PC-9 (cell line): ENCODE results near the gene PBX3. TPM values are rescaled to one million over a fixed set of nuclear protein-coding genes. Genes with fewer than 3 reads are reported as not detected.

Experiments used
- BruUV-seq: library from RNA; stranded (reverse); fragments of 400-500 nt; replicated peaks from 2 replicates; lab custom pipeline; 2021; lab: Mats Ljungman, UMichigan
- CTCF ChIA-PET: fragments of 300-600 bp; sonication (Branson Sonifier 250); formaldehyde crosslinking; loops from one replicate; lab custom pipeline; 2022; ENCODE audit warnings: antibody characterized with exemption; lab: Charles Lee
- POLR2A ChIA-PET: fragments of 300-600 bp; sonication (Branson Sonifier 250); formaldehyde crosslinking; loops from one replicate; lab custom pipeline; 2022; ENCODE audit warnings: antibody characterized with exemption; ENCODE audit not compliant: unreplicated experiment; lab: Charles Lee
- DNase-seq, 2 experiments: peaks; one replicate each; pipeline versions ENCODE4 v3.0.0 to v3.0.0-alpha.2; 2015 to 2022; ENCODE audit warnings: mixed read lengths in 1 of 2
- H2AFZ ChIP-seq: fragments of 200-600 bp; sonication (generic); 2 replicates; pipeline ENCODE4 v1.8.1; 2017; ENCODE audit warnings: antibody characterized with exemption
- H3F3A ChIP-seq: fragments of 200-600 bp; sonication (generic); 2 replicates; pipeline ENCODE4 v1.8.1; 2017; ENCODE audit warnings: antibody characterized with exemption, mild to moderate bottlenecking, low read depth; ENCODE audit not compliant: insufficient read depth
- H3K27ac ChIP-seq: fragments of 200-600 bp; sonication (generic); 2 replicates; pipeline ENCODE4 v1.6.1; 2016; ENCODE audit warnings: mixed run types
- H3K27me3 ChIP-seq: fragments of 200-600 bp; sonication (generic); 2 replicates; pipeline ENCODE4 v1.6.1; 2016; ENCODE audit warnings: low read depth, mixed run types; ENCODE audit not compliant: insufficient read depth
- H3K36me3 ChIP-seq: fragments of 200-600 bp; sonication (generic); 2 replicates; pipeline ENCODE4 v1.6.1; 2016; ENCODE audit warnings: low read depth, mixed run types
- H3K4me1 ChIP-seq: fragments of 200-600 bp; sonication (generic); replicated peaks from 2 replicates; pipeline ENCODE4 v1.6.1; 2016; ENCODE audit warnings: mixed run types; ENCODE audit not compliant: insufficient read depth
- H3K4me2 ChIP-seq: fragments of 200-600 bp; sonication (generic); 2 replicates; pipeline ENCODE4 v1.6.1; 2017; ENCODE audit warnings: mixed run types
- H3K4me3 ChIP-seq: fragments of 200-600 bp; sonication (generic); 2 replicates; pipeline ENCODE4 v1.6.1; 2016; ENCODE audit warnings: mixed run types
- H3K79me2 ChIP-seq: fragments of 200-600 bp; sonication (generic); 2 replicates; pipeline ENCODE4 v1.6.1; 2017; ENCODE audit warnings: low read depth, mixed run types
- H3K9me2 ChIP-seq: fragments of 200-600 bp; sonication (generic); 2 replicates; pipeline ENCODE4 v1.8.1; 2017; ENCODE audit warnings: mild to moderate bottlenecking; ENCODE audit not compliant: insufficient read depth
- H3K9me3 ChIP-seq: fragments of 200-600 bp; sonication (generic); 2 replicates; pipeline ENCODE4 v1.8.1; 2016; ENCODE audit warnings: low read depth; ENCODE audit not compliant: insufficient read depth
- H4K20me1 ChIP-seq: fragments of 200-600 bp; sonication (generic); 2 replicates; pipeline ENCODE4 v1.8.1; 2017; ENCODE audit not compliant: insufficient read depth
- CTCF ChIP-seq: fragments of 200-600 bp; sonication (generic); conservative IDR thresholded peaks from 2 replicates; pipeline ENCODE4 v1.6.1; 2017; ENCODE audit warnings: mixed run types, antibody characterized with exemption, mild to moderate bottlenecking, moderate library complexity
- EZH2 ChIP-seq: fragments of 200-600 bp; sonication (generic); IDR thresholded peaks from 2 replicates; pipeline ENCODE4 v1.8.0; 2017; ENCODE audit warnings: antibody characterized with exemption, low read depth
- intact Hi-C: fragments of 100-400 bp; cut with micrococcal nuclease; formaldehyde crosslinking; loops from one replicate; pipeline ENCODE4 v1.10.0; 2022; ENCODE audit not compliant: unreplicated experiment
- total RNA-seq: library from RNA; stranded (reverse); gene quantifications from 2 replicates; pipeline ENCODE4 v1.2.3, GENCODE V29; 2021

The PBX3 gene
- total RNA-seq, 1 experiment from 2014 or later, result 18.3 TPM

- Histone ChIP-seq H3K4me2 (no peak overlapping the region), H3K27me3 (no peaks in the 10 kb centered on the region)
- intact Hi-C loops, result no loop called here
Measured at GRCh38 chr9:125932012-125932411, 184.8 kb downstream of the PBX3 start.

GRCh38 chr9:125932746-125933455, 185.7 kb downstream of the PBX3 start:
- Histone ChIP-seq H3K9me3 (no peaks in the 10 kb centered on the region), H3F3A (no peaks in the 10 kb centered on the region), H3K4me1 (no peaks in the 10 kb centered on the region), H3K27me3 (no peaks in the 10 kb centered on the region), H2AFZ (no peak overlapping the region), H3K79me2 (no peaks in the 10 kb centered on the region), H3K36me3 (no peaks in the 10 kb centered on the region), H3K9me2 (no peaks in the 10 kb centered on the region), H3K27ac (no peak overlapping the region), H3K4me2 (no peak overlapping the region), H4K20me1 (no peaks in the 10 kb centered on the region), H3K4me3 (no peak overlapping the region)
- no peak for TF ChIP-seq CTCF
- TF ChIP-seq EZH2, result no peak
- BruUV-seq, result no TSS peak
- DNase-seq, result no peak
- ChIA-PET CTCF (no interaction called here), POLR2A (no interaction called here)
- intact Hi-C loops, result no loop called here

More at GRCh38 chr9:125932012-125932411, 184.8 kb downstream of the PBX3 start:
- ChIA-PET POLR2A (interaction anchor here (0.7 kb wide), 1 partner anchor 286 kb away, joined by 3 read pairs; no protein-coding TSS in a partner anchor), CTCF (no interaction called here)
- H2AFZ ChIP-seq, result no peak overlapping the region
- no TSS peak for BruUV-seq
- no peaks in the 10 kb centered on the region for H3K9me2 ChIP-seq
- no peaks in the 10 kb centered on the region for H3F3A ChIP-seq
- no peaks in the 10 kb centered on the region for H3K9me3 ChIP-seq
- H3K36me3 ChIP-seq, result no peaks in the 10 kb centered on the region
- TF ChIP-seq EZH2 (no peak), CTCF (no peak)
- peak in 1 of 2 experiments; percentile 64 for DNase-seq
- H3K79me2 ChIP-seq, result no peaks in the 10 kb centered on the region
- no peak overlapping the region for H3K4me3 ChIP-seq
- H4K20me1 ChIP-seq, result no peaks in the 10 kb centered on the region
- H3K27ac ChIP-seq, result no peak overlapping the region
- no peaks in the 10 kb centered on the region for H3K4me1 ChIP-seq

- CTCF ChIA-PET, result no interaction called here
- Histone ChIP-seq H2AFZ (no peak overlapping the region), H3K4me1 (no peaks in the 10 kb centered on the region), H3K9me2 (no peaks in the 10 kb centered on the region), H3K79me2 (no peaks in the 10 kb centered on the region), H3K27ac (no peak overlapping the region), H3K4me3 (no peak overlapping the region), H4K20me1 (no peaks in the 10 kb centered on the region), H3K4me2 (no peak overlapping the region), H3K27me3 (no peaks in the 10 kb centered on the region), H3F3A (no peaks in the 10 kb centered on the region), H3K36me3 (no peaks in the 10 kb centered on the region), H3K9me3 (no peaks in the 10 kb centered on the region; the same call in 1 of the 2 replicates)
- intact Hi-C loops, result no loop called here
- DNase-seq, result no peak
- TF ChIP-seq CTCF, result no peak
- TF ChIP-seq EZH2, result no peak
- POLR2A ChIA-PET, result no interaction called here
- BruUV-seq, result no TSS peak
Measured at GRCh38 chr9:125942125-125942524, 195.0 kb downstream of the PBX3 start.
